ENCODE results near the gene CRYBA2. TPM values are rescaled to one million over a fixed set of nuclear protein-coding genes. Genes with fewer than 3 reads are reported as not detected.

Gene CRYBA2
- total and polyA plus RNA-seq, 3 donors from 2014 or later = 0.56 to 2.9 (median 2.7) TPM

DNA sequence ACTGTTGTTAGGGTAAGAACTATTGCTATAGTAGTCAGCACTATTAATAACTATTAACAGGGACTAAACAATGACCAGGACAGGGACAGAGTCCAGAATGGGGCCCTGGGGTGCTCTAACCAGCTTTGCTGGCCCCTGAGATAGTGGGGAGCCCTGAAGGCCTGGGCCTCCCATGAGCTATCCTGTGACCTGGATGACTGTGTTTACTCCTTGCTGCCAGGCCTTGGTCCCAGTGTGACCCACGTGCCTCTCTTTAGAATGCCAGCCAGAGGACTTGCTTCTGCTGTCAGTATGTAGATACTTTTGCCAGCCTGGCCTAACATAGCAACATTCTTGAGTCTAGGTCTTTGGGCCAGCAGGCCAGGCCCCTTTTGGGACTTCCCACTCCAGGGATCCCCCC lies 22.3 kb downstream of the CRYBA2 start:
- intact Hi-C loops (cut with DNase I; ENCODE audit: low total_unique reads) = no loop called here
- no peaks in the 10 kb centered on the region for H3K36me3 ChIP-seq (ENCODE audit: low read depth, missing control alignments)
- no peak overlapping the region for H3K4me3 ChIP-seq
- H3K27me3 ChIP-seq = no peaks in the 10 kb centered on the region
- no peak for TF ChIP-seq POLR2A (IDR thresholded peaks at IDR 0.05)
- TF ChIP-seq, protein P1, sequence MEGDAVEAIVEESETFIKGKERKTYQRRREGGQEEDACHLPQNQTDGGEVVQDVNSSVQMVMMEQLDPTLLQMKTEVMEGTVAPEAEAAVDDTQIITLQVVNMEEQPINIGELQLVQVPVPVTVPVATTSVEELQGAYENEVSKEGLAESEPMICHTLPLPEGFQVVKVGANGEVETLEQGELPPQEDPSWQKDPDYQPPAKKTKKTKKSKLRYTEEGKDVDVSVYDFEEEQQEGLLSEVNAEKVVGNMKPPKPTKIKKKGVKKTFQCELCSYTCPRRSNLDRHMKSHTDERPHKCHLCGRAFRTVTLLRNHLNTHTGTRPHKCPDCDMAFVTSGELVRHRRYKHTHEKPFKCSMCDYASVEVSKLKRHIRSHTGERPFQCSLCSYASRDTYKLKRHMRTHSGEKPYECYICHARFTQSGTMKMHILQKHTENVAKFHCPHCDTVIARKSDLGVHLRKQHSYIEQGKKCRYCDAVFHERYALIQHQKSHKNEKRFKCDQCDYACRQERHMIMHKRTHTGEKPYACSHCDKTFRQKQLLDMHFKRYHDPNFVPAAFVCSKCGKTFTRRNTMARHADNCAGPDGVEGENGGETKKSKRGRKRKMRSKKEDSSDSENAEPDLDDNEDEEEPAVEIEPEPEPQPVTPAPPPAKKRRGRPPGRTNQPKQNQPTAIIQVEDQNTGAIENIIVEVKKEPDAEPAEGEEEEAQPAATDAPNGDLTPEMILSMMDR (IDR thresholded peaks at IDR 0.05) = no peak
- no peaks in the 10 kb centered on the region for H3K4me1 ChIP-seq
- WGBS, 2 donors = 14 to 17% methylated on average over 1 of the region's 1 CpG
- no peaks in the 10 kb centered on the region for H3K9me3 ChIP-seq
- no peak for DNase-seq
- H3K27ac ChIP-seq = no peak overlapping the region

DNA sequence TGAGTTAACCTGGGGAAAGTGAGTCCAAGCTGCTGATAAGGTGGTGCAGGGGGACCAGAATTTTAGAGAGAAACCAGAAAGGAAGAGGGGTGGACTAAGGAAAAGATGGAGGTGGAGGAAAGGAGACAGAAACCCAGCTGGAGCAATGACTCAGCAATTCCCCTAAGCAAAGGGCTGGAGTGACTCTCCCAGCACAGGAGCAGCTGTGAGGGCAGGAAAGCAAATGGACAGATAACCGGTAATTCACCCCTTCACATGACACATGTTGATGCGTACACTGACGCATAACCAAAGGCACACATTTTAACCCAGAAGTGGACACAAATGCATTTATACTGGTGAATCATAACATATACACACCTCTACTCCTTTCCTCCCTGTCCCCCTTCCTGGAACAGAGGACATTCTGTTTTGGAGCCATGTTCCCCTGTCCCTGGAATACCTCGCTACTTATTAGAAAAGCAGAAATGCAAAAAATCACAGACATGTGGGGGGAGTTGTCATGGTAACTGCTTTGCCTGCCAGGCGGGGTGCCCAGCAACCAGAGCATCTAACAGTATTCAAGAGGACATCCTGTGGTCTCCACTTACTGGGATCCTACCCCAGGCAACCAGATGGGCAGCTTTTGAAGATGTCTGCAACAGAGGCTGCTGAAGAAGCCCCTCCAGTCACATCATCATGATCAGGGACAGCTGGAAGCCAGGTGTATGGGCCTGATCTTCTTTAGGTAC lies 29.0 kb downstream of the CRYBA2 start:
- Histone ChIP-seq H3K4me1 (no peaks in the 10 kb centered on the region), H3K4me3 (no peak overlapping the region), H3K9me3 (no peaks in the 10 kb centered on the region), H3K36me3 (ENCODE audit: low read depth, missing control alignments) (no peaks in the 10 kb centered on the region), H3K27ac (no peak overlapping the region), H3K27me3 (no peaks in the 10 kb centered on the region)
- 44 to 45% methylated on average over 5 of the region's 5 CpGs for WGBS, 2 donors
- TF ChIP-seq, protein P1 (IDR thresholded peaks at IDR 0.05) = no peak
- no peak for TF ChIP-seq POLR2A (IDR thresholded peaks at IDR 0.05)
- no peak for DNase-seq
- intact Hi-C loops (cut with DNase I; ENCODE audit: low total_unique reads) = no loop called here

DNA sequence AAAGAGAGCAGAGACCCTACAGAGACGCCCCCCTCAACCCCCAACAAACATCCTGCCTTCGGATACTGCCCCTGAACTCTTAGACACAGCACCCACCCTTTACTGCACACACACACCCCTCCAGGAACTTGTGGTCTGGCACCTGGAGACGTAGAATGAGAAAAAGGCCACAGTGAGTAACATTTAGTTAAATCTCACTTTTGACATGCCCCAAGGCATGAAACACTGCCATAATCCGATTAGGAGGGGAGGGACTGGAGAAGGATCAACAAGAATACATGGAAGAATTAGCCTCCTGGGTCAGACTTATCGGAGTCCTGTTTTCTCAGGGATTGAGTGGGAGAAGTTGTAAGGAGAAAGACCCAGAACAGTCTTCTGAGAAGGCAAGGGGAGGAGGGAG lies 29.6 kb downstream of the CRYBA2 start:
- no peak for DNase-seq
- H3K4me1 ChIP-seq = no peaks in the 10 kb centered on the region
- H3K27ac ChIP-seq = no peak overlapping the region
- no peaks in the 10 kb centered on the region for H3K36me3 ChIP-seq (ENCODE audit: low read depth, missing control alignments)
- WGBS, 2 donors = 2 to 9% methylated on average over 5 of the region's 5 CpGs
- intact Hi-C loops (cut with DNase I; ENCODE audit: low total_unique reads) = no loop called here
- H3K9me3 ChIP-seq = no peaks in the 10 kb centered on the region
- no peaks in the 10 kb centered on the region for H3K27me3 ChIP-seq
- TF ChIP-seq POLR2A (IDR thresholded peaks at IDR 0.05) = no peak
- H3K4me3 ChIP-seq = peak overlapping the region in 1 of 2 donors; percentile 35

DNA sequence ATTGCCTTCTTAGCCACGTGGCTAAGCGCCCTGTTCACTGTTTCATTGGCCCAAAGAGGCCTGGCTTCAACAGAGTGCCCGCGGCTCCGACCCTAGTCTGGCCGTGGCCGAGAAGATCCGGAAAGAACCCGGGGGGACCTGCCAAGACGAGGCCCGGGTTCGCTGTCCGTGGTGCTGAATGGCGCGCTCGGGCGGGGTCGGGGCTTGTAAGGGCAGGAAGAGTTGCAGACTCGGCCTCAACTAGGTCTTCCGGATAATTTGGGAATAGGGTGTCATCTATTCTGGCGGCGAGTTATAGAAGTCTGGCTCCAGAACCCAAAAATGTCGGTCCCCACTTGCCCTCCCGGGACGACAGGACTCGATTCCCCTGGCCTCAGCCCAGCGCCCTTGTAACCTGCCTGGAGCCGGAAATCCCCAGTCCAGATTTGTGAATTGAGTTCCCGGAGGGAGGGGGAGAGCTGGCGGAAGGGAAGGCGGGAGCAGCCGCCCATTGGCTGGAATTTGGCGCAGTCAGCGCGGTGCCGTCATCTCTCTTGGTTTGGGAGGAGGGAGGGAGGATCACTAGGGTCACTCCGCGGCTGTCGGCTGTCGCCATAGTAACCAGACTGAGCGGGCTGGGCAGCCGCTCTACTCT lies 30.2 kb downstream of the CRYBA2 start:
- intact Hi-C loops (cut with DNase I; ENCODE audit: low total_unique reads) = no loop called here
- Histone ChIP-seq H3K27me3 (no peaks in the 10 kb centered on the region), H3K9me3 (no peaks in the 10 kb centered on the region), H3K27ac (no peak overlapping the region), H3K4me3 (peak overlapping the region in 1 of 2 donors; percentile 35), H3K36me3 (ENCODE audit: low read depth, missing control alignments) (no peaks in the 10 kb centered on the region), H3K4me1 (no peaks in the 10 kb centered on the region)
- no peak for TF ChIP-seq POLR2A (IDR thresholded peaks at IDR 0.05)
- DNase-seq = peak; percentile 84
- 2 to 3% methylated on average over 16 to 37 of the region's 42 CpGs for WGBS, 2 donors

DNA sequence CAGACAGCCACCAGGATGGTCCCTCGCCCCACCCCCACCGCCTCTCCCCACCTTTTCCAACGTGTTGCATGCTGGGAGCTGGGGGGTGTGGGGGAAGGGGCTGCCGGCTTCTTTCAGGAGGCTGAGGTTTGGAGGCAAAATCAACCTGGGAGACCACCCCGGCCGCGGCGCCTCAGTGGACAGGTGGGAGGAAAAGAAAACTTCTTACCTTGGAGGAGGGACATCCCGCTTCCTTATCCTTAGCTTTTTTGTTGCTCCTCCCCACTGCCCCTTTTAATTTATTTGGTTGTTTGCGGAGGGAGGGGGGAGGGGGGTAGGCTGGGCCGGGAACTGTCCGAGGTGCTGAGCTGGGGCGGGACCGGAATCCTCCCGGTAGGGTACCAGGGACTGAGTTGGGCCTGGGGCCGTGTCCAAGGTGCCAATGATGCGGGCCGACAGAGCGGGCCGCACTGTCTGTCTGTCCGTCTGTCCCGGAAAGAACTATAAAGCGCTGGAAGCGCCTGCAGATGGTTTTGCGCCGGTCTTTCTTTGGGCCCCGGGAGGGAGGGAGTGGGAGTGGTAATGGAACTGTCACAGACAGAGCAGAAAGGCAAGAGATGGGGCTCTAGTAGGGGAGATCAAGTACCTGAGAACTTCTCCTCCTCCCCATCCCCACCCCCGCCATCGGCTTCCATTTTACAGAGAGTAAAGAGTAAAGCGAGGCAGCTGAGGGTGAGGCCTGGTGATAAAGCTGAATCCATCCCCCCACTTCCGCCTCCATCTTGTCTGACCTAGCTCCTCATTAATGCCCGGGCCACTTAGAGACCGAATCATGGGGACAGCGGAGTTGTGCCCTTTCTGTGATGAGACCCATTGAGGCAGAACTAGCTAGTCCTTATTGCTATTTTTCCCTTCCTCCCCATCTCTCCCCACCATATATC lies 31.3 kb downstream of the CRYBA2 start:
- no peaks in the 10 kb centered on the region for H3K27me3 ChIP-seq
- no peaks in the 10 kb centered on the region for H3K4me1 ChIP-seq
- TF ChIP-seq, protein P1 (IDR thresholded peaks at IDR 0.05) = no peak
- no peak for TF ChIP-seq POLR2A (IDR thresholded peaks at IDR 0.05)

More for the DNA sequence above, 31.3 kb downstream of the CRYBA2 start:
- no peak overlapping the region for H3K27ac ChIP-seq
- H3K9me3 ChIP-seq = no peaks in the 10 kb centered on the region
- WGBS, 2 donors = 7 to 10% methylated on average over 33 to 34 of the region's 34 CpGs
- intact Hi-C loops (cut with DNase I; ENCODE audit: low total_unique reads) = no loop called here
- DNase-seq = no peak
- no peak overlapping the region for H3K4me3 ChIP-seq
- no peaks in the 10 kb centered on the region for H3K36me3 ChIP-seq (ENCODE audit: low read depth, missing control alignments)
